ENCODE results near the gene ABCB8.

- TF ChIP-seq SP1 (IDR thresholded peaks at IDR 0.05): no peak
- no peak for TF ChIP-seq FOXA1 (IDR thresholded peaks at IDR 0.05)
- TF ChIP-seq BHLHE40 (IDR thresholded peaks at IDR 0.05; ENCODE audit: borderline replicate concordance): no peak
- TF ChIP-seq FOXM1 (IDR thresholded peaks at IDR 0.05; ENCODE audit: borderline replicate concordance): no peak
- TF ChIP-seq ELF4 (IDR thresholded peaks at IDR 0.05): no peak
- TF ChIP-seq ZNF384 (IDR thresholded peaks at IDR 0.05): no peak
- TF ChIP-seq FOXK2 (IDR thresholded peaks at IDR 0.05): no peak
- no peak for TF ChIP-seq SUZ12 (IDR thresholded peaks at IDR 0.05)
- no peak for TF ChIP-seq PKNOX1 (IDR thresholded peaks at IDR 0.05)
- TF ChIP-seq CTBP1 (IDR thresholded peaks at IDR 0.05; ENCODE audit: borderline replicate concordance): no peak
- TF ChIP-seq NFRKB (IDR thresholded peaks at IDR 0.05): no peak
Observed at GRCh38 chr7:151089893-151090730, 61.9 kb downstream of the ABCB8 start.
